ENCODE results near the gene CCDC117.
"Not testable (repeated sequence)": the region's sequence is repeated elsewhere in the genome, so short reads cannot be mapped to it uniquely, and the experiment has no call there.

Gene CCDC117

DNA sequence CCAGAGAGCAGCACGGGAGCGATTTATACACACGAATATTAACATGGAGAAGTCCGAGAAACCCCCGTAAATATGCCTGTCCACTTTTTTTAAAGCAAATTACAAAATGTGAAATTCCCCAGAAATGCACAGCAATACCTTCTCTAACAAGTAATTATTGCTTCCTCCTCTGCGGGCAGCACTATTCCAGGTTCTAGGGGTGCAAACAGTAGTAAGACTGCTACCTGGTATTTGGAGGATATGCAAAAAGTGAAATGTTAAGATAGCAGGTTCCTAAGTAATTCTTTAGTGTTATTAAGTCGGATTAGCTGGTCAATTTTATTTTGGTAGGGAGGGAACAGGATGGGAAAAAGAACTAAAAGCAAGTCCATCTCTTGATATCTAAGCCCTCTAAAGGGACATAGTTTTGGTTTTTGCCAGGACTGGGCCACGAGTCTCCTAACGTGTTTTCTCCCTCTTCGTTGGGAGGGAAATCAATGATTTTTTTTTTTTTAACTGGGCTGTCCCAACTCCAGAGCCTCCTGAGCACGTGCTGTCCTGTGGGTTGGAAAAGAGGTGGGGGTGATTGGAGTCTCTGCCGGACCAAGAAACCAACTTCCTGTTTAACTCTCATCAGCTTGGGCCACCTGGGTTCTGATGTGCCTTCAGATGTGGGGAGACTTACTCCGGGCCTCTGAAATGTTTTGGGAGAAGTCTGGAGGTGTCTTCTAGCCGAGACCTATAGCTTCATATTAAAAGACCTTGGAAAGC, 29.5 kb downstream of the CCDC117 start:
- no peak for DNase-seq (ENCODE audit: low spot score)

GRCh38 chr22:28802595-28803123, 30.2 kb downstream of the CCDC117 start:
- DNase-seq (ENCODE audit: low spot score): peak; percentile 35

- DNase-seq (ENCODE audit: low spot score): not testable (repeated sequence)
These were observed 32.9 kb downstream of the CCDC117 start for GRCh38 chr22:28805426-28805825.

DNA sequence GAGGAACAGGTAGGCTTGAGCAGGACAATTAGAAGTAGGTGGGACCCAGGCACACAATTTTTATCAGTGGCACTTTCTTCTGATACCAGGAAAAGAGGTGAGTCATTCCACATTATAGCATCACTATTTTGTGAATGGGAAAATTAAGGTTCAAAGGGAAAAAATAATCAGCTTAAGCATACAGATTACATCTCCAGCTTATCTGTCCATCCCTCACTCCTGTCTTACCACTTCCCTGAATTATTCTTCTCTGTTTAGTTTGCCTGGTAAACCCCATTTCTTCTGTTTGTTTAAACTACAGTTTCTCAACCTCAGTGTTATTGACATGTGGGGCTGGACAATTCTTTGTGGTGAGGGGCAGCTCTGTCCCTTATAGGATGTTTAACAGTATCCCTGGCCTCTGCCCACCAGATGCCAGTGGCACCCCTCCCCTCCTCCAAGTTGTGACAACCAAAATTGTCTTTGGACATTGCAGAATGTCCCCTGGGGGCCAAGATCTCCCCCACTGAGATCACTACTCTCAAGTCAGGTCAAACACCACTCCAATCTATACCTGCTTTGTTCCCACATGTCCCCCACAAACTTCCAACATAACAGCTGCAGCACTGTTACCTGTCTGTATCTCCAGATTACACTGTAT, 36.3 kb downstream of the CCDC117 start:
- DNase-seq (ENCODE audit: low spot score): no peak

- DNase-seq (ENCODE audit: low spot score): peak; percentile 60
These were observed 38.5 kb downstream of the CCDC117 start for GRCh38 chr22:28810821-28811491.

DNA sequence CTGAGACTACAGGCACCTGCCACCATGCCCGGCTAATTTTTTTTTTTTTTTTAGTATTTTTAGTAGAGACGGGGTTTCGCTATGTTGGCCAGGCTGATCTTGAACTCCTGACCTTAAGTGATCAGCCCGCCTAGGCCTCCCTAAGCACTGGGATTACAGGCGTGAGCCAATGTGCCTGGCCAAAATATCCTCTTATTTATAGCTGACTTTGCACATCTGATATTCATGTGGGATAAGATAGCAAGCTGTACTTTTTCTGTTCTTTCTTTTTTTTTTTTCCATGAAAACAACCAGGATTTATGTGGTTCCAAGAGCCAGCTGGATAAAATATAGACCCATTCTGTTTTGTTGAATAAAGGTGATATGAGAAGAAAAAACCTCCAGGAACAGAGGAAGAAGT, 40.0 kb downstream of the CCDC117 start:
- no peak for DNase-seq (ENCODE audit: low spot score)

GRCh38 chr22:28813772-28814518, 41.5 kb downstream of the CCDC117 start:
- DNase-seq (ENCODE audit: low spot score): no peak

DNA sequence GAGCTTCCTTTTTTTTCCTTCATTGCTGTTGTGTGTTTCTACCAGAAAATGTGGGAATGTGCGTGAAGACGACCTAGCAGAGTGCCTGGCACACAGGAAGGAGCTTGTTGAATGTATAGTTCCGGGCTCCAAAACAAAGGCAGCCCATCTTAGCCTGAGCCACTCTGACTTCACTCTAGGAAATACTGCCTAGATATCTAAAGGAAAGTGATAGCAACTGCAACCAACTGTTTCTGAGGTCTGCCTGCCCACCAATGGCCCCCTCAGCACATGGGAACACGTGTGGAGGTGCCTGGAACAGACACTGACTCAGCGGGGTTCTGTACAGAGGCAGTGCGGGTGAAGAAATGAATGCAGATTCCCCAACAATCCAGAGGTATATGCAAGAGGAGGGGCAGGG, 42.6 kb downstream of the CCDC117 start:
- no peak for DNase-seq (ENCODE audit: low spot score)

- no peak for DNase-seq (ENCODE audit: low spot score)
These were observed 43.2 kb downstream of the CCDC117 start for GRCh38 chr22:28815729-28816128.

DNA sequence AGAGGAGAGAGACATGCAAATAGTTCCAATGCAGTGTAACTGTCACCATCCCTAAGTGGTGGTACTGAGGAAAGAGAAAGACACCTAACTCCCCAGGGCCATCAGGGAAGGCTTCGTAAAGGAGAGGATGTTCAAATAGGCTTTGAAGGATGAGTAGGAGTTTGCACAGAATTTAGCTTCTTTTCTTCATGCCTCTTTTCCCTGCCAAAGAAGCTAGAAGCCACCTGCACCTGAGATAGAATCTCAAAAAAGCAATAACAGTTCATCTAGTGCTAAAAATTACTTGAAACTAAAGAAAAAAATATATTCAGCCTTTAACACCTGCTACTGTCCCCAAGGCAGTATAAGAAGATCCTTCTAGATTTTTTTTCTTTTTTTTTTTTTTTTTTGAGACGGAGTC, 44.6 kb downstream of the CCDC117 start:
- no peak for DNase-seq (ENCODE audit: low spot score)

DNA sequence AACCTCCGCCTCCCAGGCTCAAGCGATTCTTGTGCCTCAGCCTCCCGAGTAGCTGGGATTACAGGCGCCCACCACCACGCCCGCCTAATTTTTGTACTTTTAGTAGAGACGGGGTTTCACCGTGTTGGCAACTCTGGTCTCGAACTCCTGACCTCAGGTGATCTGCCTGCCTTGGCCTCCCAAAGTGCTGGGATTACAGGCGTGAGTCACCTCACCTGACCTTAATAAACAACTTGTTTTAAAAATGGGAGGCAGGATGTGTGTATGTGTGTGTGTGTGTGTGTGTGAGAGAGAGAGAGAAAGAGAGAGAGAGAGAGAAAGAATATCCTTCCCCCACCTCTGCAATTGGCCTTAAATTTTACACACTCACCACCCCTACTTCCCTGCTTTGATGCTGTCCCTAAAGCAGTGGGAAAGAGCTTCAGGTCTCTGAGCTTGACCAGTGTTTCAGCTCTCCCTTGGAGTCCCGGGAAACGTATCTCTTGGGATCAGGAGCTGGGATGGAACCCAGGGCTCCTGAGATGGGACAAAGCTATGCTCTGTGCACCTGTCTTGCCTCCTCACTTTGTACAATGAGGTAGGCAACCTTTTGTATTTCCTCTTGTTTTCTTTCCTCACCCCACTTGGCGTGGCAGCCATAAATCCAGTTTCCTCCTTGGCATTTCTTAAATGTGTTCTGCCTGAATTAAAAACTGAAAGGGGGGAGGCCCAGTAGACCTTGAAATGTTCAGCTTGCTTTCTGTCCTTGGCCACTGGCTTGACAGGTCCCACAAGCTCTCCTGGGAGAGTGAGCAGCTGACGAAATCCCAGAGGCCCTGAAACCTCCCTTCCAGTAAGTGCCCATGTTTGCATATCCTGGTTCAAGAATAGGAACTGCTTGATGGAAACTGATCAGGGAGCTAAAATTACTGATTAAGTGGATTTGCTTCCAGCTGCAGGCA, 45.7 kb downstream of the CCDC117 start:
- DNase-seq (ENCODE audit: low spot score): no peak

- no peak for DNase-seq (ENCODE audit: low spot score)
These were observed 47.0 kb downstream of the CCDC117 start for GRCh38 chr22:28819253-28820096.

DNA sequence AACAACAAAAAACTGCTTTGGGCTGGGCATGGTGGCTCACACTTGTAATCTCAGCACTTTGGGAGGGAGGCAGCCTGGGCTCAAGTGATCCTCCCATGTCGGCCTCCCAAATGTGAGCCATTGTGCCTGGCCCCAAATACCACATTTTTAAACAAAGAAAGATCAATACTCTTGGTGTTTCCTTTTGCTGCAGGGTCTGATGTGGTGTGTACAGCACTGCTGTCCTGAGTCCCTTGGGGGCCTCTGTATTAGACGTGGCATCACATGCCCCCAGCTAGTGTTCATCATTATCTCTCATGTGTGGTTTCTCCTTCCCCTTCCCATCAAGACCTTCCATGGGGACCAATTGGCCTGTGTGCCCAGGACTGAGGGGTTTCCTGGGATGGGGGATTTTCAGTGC, 48.4 kb downstream of the CCDC117 start:
- DNase-seq (ENCODE audit: low spot score): no peak

DNA sequence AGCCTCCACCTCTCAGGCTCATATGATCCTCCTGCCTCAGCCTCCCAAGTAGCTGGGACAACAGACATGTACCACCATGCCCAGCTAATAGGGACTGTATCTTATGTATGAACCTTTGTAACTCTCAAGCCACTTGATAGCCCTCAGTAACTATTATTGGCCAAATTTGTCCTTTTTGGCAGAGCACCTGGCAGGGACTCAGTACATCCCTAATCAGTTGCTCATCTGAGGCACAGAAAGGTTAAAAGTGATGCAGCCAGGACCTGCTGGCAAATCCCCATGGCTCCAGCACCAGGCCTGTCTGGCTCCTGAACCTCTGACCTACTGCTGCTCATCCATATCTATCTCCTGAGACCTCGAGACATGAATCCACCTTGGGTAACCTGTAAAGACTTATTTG, 49.0 kb downstream of the CCDC117 start:
- no peak for DNase-seq (ENCODE audit: low spot score)

DNA sequence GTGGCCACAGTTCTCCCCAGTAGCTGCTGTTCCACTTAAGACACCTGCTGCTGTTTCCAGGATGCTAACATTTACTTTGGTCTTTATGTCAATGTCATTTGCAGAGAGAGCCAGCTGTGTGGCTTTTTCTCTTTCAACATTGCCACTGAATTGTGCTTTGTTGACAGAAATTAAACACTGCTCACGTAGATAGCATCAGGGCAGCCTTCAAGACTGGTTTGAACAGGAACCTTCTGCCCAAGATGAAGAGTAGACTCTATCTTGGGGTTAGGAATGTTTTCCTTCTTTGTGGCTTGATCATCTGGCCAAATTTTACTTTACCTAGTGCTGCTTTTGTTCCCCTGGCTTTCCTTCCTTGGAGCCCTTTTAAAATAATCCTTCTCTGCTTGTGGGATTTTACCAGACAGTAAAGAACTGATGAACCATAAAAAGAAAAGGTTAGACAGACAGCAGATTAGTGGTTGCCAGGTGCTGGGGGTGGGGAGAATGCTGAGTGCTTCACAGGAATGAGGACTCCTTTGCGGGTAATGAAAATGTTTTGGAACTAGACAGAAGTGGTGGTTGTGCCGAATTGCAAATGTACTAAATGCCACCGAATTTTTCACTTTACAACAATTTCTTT, 50.5 kb downstream of the CCDC117 start:
- DNase-seq (ENCODE audit: low spot score): no peak

DNA sequence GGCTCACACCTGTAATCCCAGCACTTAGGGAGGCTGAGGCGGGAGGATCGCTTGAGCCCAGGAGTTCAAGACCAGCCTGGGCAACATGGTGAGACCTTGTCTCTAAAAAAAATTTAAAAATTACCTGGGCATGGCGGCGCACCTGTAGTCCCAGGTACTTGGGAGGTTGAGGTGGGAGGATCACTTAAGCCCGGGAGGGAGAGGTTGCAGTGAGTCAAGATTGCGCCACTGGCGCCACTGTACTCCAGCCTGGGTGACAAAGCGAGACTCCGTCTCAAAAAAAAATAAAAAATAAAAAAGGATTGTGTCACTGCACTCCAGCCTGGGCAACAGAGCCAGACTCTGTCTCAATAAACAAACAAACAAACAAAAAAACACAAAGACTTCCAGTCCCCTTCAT, 52.0 kb downstream of the CCDC117 start:
- not testable (repeated sequence) for DNase-seq (ENCODE audit: low spot score)

DNA sequence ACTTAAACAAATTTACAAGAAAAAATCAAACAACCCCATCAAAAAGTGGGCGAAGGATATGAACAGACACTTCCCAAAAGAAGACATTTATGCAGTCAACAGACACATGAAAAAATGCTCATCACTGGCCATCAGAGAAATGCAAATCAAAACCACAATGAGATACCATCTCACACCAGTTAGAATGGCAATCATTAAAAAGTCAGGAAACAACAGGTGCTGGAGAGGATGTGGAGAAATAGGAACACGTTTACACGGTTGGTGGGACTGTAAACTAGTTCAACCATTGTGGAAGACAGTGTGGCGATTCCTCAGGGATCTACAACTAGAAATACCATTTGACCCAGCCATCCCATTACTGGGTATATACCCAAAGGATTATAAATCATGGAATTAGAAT, 53.9 kb downstream of the CCDC117 start:
- not testable (repeated sequence) for DNase-seq (ENCODE audit: low spot score)

DNA sequence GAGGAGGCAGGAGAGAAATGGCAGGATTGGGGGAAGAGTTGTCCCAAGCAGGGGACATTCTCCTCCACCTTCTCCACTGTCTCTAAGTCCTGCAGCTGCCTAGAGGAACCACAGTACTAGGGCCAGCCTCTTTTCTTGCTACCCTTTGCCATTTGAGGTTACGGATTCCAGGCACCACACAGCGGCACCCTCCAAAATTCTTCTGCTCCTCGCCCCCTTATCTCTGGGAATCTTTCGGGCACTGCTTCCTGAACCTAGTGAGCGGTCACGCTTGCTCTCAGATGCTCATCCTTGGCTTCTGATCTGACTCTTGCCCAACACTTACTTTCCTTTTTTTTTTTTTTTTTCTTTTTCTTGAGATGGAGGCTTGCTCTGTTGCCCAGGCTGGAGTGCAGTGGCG, 54.4 kb downstream of the CCDC117 start:
- DNase-seq (ENCODE audit: low spot score): no peak

DNA sequence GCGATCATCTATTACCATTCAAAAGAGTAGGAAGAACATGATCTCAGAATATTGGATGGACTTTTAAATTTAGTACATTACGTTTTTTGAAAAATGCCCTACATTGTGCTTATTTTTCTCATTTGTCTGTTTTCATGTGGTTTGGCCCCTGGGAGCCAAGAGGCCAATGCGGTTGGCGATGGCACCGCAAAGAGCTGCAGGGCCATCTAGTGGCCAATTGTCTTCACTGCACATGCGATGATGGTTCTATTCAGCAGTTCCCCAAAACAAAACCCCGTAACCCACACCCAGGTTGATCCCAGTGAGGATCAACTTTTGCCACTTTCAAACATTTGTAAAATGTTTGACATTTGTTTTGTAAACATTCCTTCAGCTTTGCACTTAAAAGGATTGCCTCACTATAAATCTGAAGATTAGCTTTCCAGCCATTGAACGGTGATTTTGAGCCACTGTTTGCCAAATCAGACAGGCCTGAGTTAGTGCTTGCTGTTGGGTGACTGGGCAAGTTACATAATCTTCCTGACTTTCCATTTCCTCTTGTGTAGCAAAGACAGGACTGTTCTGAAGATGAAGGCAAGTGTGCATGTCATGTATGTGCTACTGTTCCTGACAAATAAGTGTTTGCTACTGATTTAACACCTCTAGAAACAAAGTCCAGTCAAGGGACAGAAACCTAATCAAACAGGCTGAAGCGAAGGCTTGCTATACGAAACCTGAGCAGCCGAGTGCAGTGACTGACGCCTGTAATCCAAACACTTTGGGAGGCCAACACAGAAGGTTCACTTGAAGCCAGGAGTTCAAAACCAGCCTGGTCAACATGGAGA, 57.1 kb downstream of the CCDC117 start:
- peak; percentile 79 for DNase-seq (ENCODE audit: low spot score)
